ENCODE measurements around the gene ELN. TPM values are rescaled to one million over a fixed set of nuclear protein-coding genes. Genes with fewer than 3 reads are reported as not detected.

ELN gene
- total and polyA plus RNA-seq, 2 donors (not counting 3 experiments of a cell fraction or from before 2014, with no cell fraction given): 1.7 to 2.6 TPM

DNA sequence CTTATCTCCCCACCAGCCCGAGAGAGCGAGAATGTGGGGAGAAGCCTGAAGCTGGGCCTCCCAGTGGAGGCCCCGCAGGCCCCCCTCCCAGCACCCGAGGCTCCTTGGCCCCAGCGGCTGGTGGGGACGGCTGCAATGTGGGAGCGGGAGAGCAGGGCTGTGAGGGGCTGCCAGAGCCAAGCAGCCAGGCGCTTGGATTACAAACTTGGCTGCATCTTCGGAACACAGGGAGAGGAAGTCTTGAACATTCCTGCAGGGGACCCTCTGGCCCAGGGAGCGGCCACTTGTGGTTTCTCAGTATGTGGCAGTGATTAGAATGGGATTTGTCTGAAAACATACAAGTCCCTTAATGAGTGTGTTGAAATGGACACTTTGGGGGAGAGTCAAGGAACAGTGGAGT, 23.2 kb downstream of the ELN start:
- POLR2A ChIA-PET: no interaction called here
- Histone ChIP-seq H3K4me2 (ENCODE audit: insufficient read depth, low read length) (no peak overlapping the region), H3K4me1 (ENCODE audit: control insufficient read depth, extremely low read depth, insufficient read depth, low read length) (no peaks in the 10 kb centered on the region), H3K4me3 (replicated peaks in 1 of 3; ENCODE audit: insufficient read depth in 1 of 3, low read depth in 1 of 3, low read length in 3 of 3) (no peak overlapping the region), H3K9me3 (replicated peaks; ENCODE audit: control insufficient read depth, insufficient read depth, low read length) (no peaks in the 10 kb centered on the region), H3K9me1 (replicated peaks; ENCODE audit: control insufficient read depth, extremely low read depth, insufficient read depth, low read length) (no peaks in the 10 kb centered on the region), H3K27ac (ENCODE audit: insufficient read depth, low read depth, low read length) (no peak overlapping the region), H2AFZ (ENCODE audit: low read depth, low read length) (no peak overlapping the region), H3K79me2 (ENCODE audit: control insufficient read depth, insufficient read depth, low read length) (no peaks in the 10 kb centered on the region), H3K9ac (replicated peaks; ENCODE audit: extremely low read depth, insufficient read depth, low read length) (no peak overlapping the region), H4K20me1 (replicated peaks; ENCODE audit: control insufficient read depth, extremely low read depth, insufficient read depth, low read length) (no peaks in the 10 kb centered on the region), H3K27me3 (ENCODE audit: control insufficient read depth in 2 of 2, insufficient read depth in 2 of 2, low read length in 2 of 2) (no peaks in the 10 kb centered on the region), H3K36me3 (ENCODE audit: control insufficient read depth in 2 of 2, extremely low read depth in 1 of 2, insufficient read depth in 2 of 2, low read length in 2 of 2) (no peaks in the 10 kb centered on the region)
- dilution Hi-C loops (cut with MboI; ENCODE audit: extremely low pct_ligation_motif_present, low sequenced_read_pairs) (no loop called here), intact Hi-C loops (cut with micrococcal nuclease) (no loop called here)
- CTCF ChIA-PET: interaction anchor here (0.9 to 2.0 kb wide), 2 partner anchors 155 to 185 kb away, joined by 3 to 5 read pairs; no protein-coding TSS in a partner anchor
- TF ChIP-seq FOS (IDR thresholded peaks at IDR 0.05; ENCODE audit: borderline replicate concordance, insufficient read depth, low read length): no peak
- TF ChIP-seq, protein P1, sequence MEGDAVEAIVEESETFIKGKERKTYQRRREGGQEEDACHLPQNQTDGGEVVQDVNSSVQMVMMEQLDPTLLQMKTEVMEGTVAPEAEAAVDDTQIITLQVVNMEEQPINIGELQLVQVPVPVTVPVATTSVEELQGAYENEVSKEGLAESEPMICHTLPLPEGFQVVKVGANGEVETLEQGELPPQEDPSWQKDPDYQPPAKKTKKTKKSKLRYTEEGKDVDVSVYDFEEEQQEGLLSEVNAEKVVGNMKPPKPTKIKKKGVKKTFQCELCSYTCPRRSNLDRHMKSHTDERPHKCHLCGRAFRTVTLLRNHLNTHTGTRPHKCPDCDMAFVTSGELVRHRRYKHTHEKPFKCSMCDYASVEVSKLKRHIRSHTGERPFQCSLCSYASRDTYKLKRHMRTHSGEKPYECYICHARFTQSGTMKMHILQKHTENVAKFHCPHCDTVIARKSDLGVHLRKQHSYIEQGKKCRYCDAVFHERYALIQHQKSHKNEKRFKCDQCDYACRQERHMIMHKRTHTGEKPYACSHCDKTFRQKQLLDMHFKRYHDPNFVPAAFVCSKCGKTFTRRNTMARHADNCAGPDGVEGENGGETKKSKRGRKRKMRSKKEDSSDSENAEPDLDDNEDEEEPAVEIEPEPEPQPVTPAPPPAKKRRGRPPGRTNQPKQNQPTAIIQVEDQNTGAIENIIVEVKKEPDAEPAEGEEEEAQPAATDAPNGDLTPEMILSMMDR (IDR thresholded peaks at IDR 0.05; ENCODE audit: extremely low read depth in 1 of 2, insufficient read depth in 1 of 2, low read depth in 1 of 2, low read length in 2 of 2): no peak
- TF ChIP-seq MYC (IDR thresholded peaks at IDR 0.05; ENCODE audit: low read depth, low read length): no peak
- TF ChIP-seq EZH2 (IDR thresholded peaks at IDR 0.05; ENCODE audit: borderline replicate concordance, low read depth, low read length, severe bottlenecking): no peak
- TF ChIP-seq POLR2AphosphoS5 (IDR thresholded peaks at IDR 0.05; ENCODE audit: insufficient read depth, low read depth, low read length): no peak
- TF ChIP-seq JUN (IDR thresholded peaks at IDR 0.05; ENCODE audit: borderline replicate concordance, insufficient read depth, insufficient read length, low read depth): no peak
- TF ChIP-seq, protein P2, sequence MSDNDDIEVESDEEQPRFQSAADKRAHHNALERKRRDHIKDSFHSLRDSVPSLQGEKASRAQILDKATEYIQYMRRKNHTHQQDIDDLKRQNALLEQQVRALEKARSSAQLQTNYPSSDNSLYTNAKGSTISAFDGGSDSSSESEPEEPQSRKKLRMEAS (IDR thresholded peaks at IDR 0.05; ENCODE audit: insufficient read depth, insufficient read length): no peak
- no TSS peak for BruUV-seq (replicated peaks)
- DNase-seq (ENCODE audit: low read depth, low spot score) (no peak), FAIRE-seq (no peak)

Data from endothelial cell of umbilical vein (primary cell).